ENCODE measurements around the gene PINK1. TPM values are rescaled to one million over a fixed set of nuclear protein-coding genes. Genes with fewer than 3 reads are reported as not detected.

Gene PINK1
- total RNA-seq, 1 experiment from 2014 or later, result 17.0 TPM

- Histone ChIP-seq H3T11ph (ENCODE audit: low read length) (no peak overlapping the region), H3K27ac (ENCODE audit: insufficient read length, low read depth, low read length) (no peak overlapping the region), H3K23me2 (ENCODE audit: insufficient read length, low read depth, low read length, poor library complexity, severe bottlenecking) (peaks cover 5% of the 10 kb centered on the region), H2BK20ac (ENCODE audit: low read depth, low read length, poor library complexity, severe bottlenecking) (no peak overlapping the region), H3K4me1 (ENCODE audit: insufficient read depth, low read length) (peaks cover 2% of the 10 kb centered on the region; the same call in 1 of the 2 replicates), H3K23ac (ENCODE audit: insufficient read length, low read depth, low read length) (no peak overlapping the region), H2BK15ac (ENCODE audit: low read depth, low read length) (no peak overlapping the region), H2BK12ac (ENCODE audit: insufficient read length, low read depth, low read length) (no peak overlapping the region), H3K79me2 (ENCODE audit: insufficient read depth, low read length) (peaks cover 18% of the 10 kb centered on the region), H2BK5ac (ENCODE audit: insufficient read length, low read length) (no peak overlapping the region), H3K27me3 (ENCODE audit: insufficient read depth, low read length) (no peaks in the 10 kb centered on the region), H3K79me1 (ENCODE audit: insufficient read depth, low read depth, low read length, poor library complexity, severe bottlenecking) (peaks cover 4% of the 10 kb centered on the region), H4K91ac (ENCODE audit: insufficient read length, low read depth, low read length) (no peak overlapping the region), H2AFZ (ENCODE audit: low read length) (no peak overlapping the region), H4K8ac (replicated peaks; ENCODE audit: insufficient read length, low read depth, low read length) (no peak overlapping the region), H3K56ac (ENCODE audit: insufficient read length, low read depth, low read length) (no peak overlapping the region), H3K9me3 (ENCODE audit: control insufficient read depth, low read depth, low read length) (no peaks in the 10 kb centered on the region), H3K14ac (ENCODE audit: insufficient read depth, low read length) (no peak overlapping the region; the same call in 1 of the 2 replicates), H4K20me1 (ENCODE audit: control insufficient read depth, insufficient read depth, insufficient read length) (no peaks in the 10 kb centered on the region), H2BK120ac (ENCODE audit: low read depth, low read length, poor library complexity, severe bottlenecking) (no peak overlapping the region), H3K18ac (ENCODE audit: insufficient read length, low read depth, low read length) (no peak overlapping the region), H3K9ac (ENCODE audit: extremely low read depth, insufficient read length, low read length) (no peak overlapping the region), H4K5ac (ENCODE audit: insufficient read length, low read depth, low read length) (no peak overlapping the region), H3K4ac (ENCODE audit: low read depth, low read length) (no peak overlapping the region), H3K4me2 (ENCODE audit: insufficient read depth, insufficient read length, low read length) (no peak overlapping the region), H2AK5ac (ENCODE audit: insufficient read length, low read length) (no peak overlapping the region)
- H3K9me3 Mint-ChIP-seq, result peaks cover 0 to 2% of the 10 kb centered on the region in 2 experiments; a peak in 1 of 5 replicates
- no CpG with 5 or more reads among the region's 12 CpGs for WGBS (ENCODE audit: extremely low coverage, insufficient read length, low lambda C conversion rate)
- no peak overlapping the region for H3K27ac Mint-ChIP-seq
- H3K4me1 Mint-ChIP-seq, result peaks cover 24% of the 10 kb centered on the region in 2 experiments
- no peak overlapping the region for H3K4me3 Mint-ChIP-seq
- no peak for DNase-seq
- no peak for TF ChIP-seq CTCF (conservative IDR thresholded peaks at IDR 0.05)
- no peaks in the 10 kb centered on the region for H3K27me3 Mint-ChIP-seq (ENCODE audit: low read depth)
- peaks cover 4 to 12% (median 12%) of the 10 kb centered on the region in 3 experiments for H3K36me3 Mint-ChIP-seq (ENCODE audit: insufficient read depth in 1 of 3, low read depth in 3 of 3)
Measured at GRCh38 chr1:20663969-20664715, 30.9 kb downstream of the PINK1 start.
